ENCODE measurements around the gene FAM89A.

DNA sequence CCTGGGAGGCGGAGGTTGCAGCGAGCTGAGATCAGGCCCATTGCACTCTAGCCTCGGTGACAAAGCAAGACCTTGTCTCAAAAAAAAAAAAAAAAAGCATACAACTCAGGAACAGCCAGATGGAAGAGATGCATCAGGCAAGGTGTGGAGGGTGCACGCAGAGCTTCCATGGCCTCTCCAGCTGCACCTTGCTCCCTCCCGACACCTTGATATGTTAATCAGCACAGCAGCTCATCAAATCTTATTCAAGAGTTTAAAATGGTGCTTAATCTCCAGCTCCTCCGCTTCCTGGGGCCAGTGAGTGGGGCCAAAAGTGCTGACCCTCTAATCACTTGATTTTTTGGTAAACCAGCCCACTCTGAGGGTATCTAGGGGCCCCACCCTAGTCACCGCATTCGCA, 29.3 kb upstream of the FAM89A start:
- TF ChIP-seq, protein P1, sequence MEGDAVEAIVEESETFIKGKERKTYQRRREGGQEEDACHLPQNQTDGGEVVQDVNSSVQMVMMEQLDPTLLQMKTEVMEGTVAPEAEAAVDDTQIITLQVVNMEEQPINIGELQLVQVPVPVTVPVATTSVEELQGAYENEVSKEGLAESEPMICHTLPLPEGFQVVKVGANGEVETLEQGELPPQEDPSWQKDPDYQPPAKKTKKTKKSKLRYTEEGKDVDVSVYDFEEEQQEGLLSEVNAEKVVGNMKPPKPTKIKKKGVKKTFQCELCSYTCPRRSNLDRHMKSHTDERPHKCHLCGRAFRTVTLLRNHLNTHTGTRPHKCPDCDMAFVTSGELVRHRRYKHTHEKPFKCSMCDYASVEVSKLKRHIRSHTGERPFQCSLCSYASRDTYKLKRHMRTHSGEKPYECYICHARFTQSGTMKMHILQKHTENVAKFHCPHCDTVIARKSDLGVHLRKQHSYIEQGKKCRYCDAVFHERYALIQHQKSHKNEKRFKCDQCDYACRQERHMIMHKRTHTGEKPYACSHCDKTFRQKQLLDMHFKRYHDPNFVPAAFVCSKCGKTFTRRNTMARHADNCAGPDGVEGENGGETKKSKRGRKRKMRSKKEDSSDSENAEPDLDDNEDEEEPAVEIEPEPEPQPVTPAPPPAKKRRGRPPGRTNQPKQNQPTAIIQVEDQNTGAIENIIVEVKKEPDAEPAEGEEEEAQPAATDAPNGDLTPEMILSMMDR (IDR thresholded peaks at IDR 0.05): no peak
- no peak for TF ChIP-seq POLR2A (IDR thresholded peaks at IDR 0.05)

All from thyroid gland (tissue), 4 donors.